Measurements from ENCODE around the gene HIF3A.
"Not testable (repeated sequence)": the region's sequence is repeated elsewhere in the genome, so short reads cannot be mapped to it uniquely, and the experiment has no call there.

HIF3A gene

DNA sequence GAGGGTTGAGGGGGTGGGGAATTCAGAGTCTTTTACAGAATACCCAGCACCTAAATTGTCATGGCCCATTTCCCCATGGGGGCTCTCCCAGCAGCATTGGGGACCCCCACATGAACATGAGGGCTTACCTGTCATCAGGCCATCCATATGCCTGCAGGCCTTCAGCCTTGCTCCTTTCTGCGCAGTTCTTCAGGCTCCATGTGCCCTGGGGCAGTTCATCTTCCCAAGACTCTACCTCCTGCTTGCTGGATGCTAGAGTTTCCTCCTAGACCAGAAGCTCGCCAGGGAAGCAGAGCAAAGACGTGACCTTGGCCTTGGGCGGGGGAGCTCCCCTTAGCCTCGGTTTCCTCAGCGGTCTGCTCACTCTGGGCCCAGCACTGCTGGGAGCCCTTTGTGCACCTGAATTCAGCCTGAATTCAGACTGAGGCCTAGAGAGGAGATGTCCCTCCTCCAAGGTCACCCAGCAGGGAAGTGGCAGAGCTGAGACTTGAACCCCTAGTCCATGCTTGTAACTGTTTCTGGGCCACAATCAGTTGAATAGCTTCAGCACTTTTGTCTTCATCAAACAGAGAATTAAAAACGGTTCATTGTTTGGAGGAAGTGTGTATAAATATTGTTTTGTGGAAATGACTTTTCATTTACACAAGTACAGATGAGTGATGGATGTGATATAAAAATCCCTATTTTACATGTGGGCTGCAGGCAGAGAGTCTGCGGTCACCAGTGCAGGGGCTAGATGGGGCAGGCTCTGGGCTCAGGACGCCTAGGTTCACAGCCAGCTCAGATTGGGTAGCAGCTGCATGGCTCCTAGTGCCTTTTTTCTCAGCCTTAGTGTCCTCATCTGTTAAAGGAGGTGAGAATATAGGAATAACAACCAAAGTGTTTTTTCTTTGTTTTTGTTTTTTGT, 59.6 kb downstream of the HIF3A start:
- no peak for DNase-seq (ENCODE audit: low read depth in 2 of 2)

DNA sequence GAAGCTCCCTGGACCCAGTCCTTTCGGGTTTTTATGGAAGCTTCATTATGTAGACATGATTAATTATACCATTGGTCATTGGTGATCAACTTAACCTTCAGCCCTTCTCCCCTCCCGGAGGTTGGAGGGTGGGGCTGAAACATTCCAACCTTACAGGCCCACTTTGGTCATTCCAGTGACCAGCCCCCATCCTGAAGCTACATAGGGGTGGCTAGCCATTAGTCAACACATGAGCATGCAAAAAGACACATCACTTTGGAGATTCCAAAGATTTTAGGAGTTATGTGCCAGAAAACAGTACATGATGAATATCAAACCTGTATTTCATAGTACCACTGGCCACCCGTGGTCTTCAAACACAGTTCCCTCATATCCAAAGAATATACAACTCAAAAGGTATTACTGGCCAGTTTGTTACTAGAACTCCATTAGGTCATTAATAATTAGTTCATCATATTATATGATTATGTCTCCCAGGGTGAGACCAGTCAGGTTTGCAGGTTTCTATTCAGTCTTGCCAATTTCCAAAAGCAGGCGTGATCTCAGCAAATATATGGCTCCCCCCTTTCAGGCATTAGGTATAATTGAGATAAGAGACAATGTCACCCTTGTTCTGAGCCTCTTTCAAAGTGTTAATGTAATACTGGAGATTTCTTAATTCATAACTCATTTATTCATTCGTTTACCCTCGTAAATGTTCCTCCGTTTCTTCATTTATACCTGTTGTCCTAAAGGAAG, 61.2 kb downstream of the HIF3A start:
- no peak for DNase-seq (ENCODE audit: low read depth in 2 of 2)

DNA sequence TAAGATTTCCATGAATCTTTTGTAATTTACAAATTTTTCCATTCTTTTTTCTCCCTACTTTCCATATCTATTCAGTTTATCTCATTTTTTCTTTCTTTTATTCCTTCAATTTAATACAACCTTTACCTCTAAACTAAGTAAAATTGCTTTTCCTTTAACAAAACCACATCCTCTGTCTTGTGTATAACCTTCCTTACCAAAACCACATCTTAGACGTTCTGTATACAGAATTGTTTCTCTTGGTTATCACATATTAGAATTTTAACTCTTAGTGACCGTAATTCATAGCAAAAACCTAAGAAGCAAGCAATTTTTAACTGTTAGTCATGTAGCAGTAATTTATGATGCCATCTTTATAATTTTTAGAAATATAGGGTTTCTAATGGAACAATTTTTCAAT, 65.1 kb downstream of the HIF3A start:
- no peak for DNase-seq (ENCODE audit: low read depth in 2 of 2)

DNA sequence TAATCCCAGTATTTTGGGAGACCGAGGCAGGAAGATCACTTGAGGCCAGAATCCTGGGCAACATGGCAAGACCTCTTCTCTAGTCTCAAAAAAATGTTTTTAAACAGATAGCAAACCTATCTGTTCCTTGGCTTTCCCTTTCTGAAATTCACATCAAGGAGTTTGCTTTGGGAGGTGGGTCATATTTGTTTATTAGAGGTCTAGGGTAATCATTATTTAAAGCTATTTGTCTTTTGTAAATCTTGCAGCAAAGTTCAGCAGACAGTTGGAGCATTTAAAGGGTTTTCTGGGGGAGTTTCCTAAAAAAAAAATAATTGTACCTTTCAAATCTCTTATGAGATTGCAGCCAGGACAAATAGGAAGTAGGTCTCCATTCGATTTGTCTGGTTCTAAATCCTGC, 67.5 kb downstream of the HIF3A start:
- DNase-seq (ENCODE audit: low read depth in 2 of 2), result no peak

DNA sequence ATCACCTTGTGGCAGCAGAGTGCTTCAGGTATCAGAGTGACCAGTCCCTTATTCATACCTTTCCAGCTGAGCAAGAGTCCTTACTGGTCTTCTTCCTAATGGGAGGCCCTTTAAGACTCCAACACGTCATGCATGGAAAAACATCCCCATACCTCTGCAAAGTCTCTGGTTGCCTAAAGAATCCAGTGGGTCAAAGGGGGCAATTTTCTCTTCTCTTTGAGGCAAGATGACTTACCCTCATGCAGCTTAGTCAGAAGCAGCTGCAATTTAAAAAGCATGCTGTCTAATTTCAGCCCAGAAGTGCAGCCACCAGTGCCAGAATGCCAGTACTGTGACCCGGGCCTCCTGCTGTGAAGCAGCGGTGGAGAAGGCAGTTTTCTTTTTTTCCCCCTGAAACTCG, 68.7 kb downstream of the HIF3A start:
- no peak for DNase-seq (ENCODE audit: low read depth in 2 of 2)

DNA sequence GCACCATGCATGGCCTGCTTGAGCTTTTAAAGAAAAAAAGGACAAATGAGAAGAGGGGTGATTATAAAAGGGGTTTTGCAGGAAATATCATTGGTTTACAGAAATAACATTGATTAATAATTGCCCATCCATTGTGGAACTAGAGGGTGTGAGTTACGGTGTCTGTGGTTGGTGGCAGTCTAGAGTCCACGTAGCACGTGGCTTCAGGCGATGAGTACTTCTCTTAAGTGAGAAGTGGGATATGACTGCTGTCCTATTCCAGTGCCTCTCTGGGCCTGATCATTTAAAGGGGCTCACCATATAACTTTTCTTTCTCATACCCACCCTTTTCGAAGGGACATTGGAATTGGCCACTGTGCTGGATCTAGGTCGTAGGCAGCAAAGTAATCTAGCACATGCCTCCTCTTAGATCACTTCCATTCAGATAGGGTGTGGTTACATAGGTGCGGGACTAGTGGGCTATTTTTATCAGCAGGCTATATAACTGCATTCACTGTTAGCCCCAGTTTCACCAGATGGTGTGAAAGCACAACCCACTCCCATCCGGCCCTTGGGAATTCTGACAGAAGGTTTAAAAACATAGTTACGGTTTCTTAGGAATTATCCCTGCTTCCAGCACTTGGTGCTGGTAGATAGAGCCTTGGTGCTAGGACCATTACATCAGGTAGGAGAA, 69.9 kb downstream of the HIF3A start:
- no peak for DNase-seq (ENCODE audit: low read depth in 2 of 2)

DNA sequence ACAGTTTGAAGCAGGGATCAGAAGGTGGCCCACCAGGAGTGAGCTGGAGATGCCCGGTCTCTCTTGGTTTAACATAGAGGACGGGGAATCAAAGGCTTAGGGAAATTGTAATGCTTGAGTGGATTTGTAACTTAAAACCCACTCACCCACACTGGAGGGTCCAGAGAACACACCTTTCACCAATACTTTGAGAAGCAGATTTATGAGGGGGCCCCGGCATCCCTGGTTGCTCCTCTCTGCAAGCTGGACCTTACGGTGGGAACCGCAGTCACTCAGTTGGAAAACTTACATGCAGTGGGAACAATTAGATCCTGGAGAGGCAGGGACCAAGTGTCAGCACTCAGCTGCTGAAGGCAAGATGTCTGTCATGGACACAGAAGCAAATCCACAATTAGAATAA, 70.6 kb downstream of the HIF3A start:
- no peak for DNase-seq (ENCODE audit: low read depth in 2 of 2)

DNA sequence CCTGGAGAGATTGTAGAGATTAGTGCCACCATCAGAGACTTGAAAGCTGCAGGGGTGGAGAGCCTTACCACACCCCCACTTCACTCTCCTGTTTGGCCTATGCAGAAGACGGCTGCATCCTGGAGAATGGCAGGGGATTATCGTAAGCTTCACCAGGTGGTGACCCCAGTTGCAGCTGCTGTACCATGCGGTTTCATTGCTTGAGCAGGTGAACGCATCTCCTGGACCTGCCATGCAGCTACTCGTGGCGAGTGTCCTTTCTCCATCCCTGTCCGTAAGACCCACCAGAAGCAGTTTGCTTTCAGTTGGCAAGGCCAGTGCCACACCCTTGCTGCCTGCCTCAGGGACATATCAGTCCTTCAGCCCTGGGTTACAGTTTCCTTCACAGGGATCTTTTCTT, 71.3 kb downstream of the HIF3A start:
- DNase-seq (ENCODE audit: low read depth in 2 of 2), result no peak

DNA sequence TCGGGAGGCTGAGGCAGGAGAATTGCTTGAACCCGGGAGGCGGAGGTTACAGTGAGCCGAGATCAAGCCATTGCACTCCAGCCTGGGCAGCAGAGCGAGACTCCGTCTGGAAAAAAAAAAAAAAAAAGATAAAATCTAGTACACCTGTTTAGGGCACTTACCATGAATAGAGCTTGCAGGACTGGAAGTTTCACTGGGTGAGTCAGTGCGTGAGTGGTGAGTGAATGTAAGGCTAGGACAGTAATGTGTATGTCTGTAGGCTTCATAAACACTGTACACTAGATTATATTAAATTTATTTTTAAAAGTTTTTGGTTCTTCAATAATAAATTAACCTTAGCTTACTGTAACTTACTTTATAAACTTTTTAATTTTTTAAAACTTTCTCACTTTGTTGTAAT, 73.0 kb downstream of the HIF3A start:
- DNase-seq (ENCODE audit: low read depth in 2 of 2), result no peak

DNA sequence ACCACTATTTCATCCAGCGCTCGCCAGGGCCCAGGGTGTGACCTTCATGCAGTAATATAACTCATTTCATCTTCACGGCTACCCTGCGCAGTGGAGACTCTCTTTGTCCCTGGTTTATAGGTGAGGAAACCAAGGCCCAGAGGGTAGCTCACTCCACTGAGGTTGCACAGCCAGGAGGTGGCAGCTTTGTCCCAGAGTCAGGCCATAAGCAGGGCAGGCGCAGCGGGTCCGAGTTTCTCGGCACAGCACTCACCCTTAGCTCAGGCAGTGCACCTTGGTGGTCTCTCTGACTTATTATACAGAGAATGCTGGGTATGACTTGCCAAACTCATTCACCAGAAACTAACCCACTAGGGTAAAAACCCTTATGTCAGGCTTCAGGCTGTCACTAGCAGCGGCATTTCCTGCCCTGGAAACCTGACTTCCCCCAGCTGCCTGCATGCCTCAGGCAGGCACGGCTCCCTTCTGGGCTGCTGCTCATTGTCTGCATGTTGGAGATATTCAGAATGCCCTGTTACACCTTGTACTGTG, 74.6 kb downstream of the HIF3A start:
- DNase-seq (ENCODE audit: low read depth in 2 of 2), result no peak

DNA sequence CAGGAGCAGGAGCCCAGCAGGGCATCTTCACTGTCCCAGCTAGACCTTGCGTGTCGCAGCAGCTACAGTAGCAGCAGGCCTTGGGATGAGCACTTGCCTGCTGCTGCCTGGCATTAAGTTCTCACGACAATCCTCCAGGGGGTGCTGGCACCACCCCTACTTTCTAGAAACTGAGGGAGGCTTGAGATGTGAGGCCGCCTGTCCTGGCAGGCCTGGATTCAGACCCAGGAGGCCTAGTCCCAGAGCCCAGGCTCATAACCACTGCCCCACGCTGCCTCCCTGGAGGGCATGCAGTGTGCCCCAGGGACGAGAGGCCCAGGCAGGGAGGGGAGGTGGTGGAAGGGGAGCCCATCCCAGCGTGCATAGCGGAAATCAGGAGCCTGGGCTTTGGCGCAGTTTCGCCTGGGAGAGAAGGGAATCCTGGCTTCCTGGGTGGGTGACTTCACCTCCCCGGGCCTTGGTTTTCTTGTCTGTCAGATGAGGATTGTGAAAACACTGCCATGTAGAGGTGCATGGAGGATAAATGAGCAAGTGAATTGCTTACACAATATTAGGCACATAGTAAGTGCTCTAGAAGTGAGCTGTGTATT, 76.2 kb downstream of the HIF3A start:
- no peak for DNase-seq (ENCODE audit: low read depth in 2 of 2)

DNA sequence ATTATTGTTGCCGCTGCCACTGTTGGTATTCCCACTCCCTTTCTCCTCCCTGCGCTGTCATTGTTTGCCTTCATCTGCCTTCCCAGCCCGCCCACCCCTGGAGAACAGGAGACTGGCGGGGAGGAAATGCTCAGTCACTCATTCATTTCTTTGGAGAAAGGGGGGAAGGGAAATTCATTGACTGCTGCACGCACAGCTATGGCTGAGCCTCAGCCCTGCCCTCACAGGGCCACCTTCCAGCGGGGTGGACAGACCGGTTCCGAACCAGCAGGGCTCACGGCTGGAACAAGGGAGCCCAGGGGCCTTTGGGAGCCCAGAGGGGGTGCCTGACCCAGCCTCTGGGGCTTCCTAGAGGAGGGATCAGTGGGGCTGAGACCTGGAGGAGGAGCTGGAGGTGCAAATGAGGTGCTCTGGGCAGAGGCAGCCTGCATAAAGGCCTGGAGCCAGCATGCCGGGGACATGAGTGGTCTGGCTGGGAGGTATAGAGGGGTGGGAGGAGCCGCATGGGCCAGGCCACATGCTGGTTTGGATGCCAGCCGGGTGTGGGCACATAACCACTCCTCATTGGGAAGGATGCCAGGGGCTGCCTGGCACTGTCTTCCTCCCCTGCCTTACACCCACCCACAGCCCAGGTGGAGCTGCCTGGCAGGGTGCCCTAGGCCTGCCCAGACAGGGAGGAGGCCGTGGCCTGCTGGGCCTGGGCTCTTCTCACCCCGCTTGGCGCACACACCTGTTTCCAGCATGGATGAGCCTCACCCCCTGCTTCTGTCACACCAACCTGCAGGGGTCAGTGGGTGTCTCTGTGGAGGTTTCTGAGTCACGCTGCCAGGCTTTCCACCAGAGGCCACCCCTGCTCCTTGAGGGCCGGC, 76.9 kb downstream of the HIF3A start:
- DNase-seq (ENCODE audit: low read depth in 2 of 2), result no peak

DNA sequence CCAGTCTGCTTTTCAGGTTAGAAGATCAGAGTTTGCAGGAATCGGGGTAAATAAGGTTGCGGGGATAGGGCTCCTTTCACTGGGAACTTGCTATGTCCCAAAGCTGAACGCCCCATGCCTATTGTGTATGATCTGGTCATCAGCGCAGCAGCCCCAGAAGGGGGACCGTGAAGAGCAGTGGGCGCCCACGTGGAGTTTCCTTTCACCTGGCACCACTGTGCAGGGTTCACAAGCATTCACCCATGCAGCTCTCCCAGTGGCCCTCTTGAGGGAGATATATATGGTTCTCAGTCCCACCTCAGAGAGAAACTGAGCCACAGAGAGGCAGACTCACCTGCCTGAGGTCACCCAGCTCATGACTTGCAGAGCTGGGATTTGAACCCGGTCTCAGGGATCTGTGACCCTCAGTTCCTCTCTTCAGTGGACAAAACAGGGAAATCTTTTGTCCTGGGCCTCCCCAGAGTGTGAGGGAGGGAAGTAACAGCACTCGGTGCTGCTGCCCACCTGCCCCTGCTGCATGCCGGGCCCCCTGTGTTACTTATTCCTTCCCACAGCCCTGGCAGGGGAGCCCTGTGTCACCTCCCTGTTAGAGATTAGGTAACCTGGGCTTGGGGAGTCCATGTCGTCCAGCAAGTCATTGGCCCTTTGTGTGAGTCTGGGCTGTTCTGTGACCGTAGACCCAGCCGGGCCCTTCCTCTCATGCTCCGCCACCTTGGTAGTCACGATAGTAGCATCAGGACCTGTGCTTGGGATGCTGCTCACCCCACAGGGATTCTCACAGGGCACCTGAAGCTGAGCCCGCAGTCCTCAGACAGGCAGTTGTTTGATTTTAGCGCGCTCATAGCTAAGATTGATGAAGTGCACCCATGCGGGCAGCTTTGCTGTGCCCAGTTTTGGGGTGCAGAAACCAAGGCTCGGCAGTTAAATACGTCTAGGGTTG, 78.0 kb downstream of the HIF3A start:
- DNase-seq (ENCODE audit: low read depth in 2 of 2), result no peak

DNA sequence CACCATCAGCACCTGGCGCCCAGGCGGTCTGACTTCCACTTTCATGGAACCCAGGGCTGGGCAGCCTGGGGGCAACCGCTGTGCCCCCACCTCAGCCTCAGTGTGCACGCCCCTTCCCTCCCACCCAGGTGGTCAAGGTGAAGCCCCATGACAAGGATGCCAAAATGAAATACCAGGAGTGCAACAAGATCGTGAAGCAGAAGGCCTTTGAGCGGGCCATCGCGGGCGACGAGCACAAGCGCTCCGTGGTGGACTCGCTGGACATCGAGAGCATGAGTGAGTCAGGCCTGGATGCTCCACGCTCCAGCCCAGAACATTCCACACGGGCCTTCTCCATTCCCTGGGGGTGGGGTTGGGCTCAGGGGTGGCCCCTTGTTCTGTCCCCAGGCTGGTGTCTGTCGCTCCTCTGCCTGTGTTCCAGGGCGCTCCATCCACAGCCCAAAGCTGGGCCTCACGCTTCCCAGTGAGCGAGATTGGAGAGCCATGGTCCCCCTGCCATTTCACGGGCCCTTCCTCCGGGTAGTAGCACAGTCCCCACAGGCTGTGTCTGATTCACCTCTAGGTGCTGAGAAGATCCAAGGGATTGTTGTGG, 78.7 kb downstream of the HIF3A start:
- not testable (repeated sequence) for DNase-seq (ENCODE audit: low read depth in 2 of 2)

DNA sequence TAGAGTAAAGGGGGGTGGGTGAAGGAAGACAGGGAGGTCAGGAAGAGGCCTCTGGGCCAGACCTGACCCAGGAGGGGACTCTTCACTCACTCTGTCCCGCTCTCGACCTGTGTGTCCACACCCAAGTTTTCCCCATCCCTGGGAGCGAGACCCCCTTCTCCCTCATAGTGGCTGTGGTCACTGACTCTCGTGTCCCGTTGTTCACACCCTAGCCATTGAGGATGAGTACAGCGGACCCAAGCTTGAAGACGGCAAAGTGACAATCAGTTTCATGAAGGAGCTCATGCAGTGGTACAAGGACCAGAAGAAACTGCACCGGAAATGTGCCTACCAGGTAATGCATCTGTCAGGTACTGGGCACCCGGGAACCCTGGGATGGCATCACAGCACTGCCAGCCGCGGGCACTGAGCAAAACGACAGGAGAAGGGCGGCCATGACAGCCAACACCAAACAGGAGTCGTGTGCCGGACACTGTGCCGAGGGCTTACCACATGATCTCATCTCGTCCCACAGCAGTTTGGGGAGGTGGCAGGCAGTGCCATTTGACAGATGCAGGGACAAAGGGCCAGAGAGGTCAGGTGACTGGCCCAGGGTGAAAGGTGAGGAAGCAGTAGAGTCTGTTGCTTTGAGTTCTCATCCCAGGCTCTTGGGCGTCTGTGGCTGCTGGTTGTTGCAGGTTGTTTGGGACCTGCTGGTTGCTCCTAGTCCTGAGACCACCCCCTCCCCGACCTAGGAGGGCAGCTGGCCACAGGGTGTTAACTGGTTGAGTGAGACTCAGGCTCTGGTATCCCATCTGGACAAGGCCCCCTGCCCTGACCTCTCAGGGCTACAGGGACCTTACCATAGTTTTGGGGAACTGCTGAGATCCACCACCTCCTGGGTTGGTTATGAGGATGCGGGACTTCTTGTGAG, 79.7 kb downstream of the HIF3A start:
- no peak for DNase-seq (ENCODE audit: low read depth in 2 of 2)

DNA sequence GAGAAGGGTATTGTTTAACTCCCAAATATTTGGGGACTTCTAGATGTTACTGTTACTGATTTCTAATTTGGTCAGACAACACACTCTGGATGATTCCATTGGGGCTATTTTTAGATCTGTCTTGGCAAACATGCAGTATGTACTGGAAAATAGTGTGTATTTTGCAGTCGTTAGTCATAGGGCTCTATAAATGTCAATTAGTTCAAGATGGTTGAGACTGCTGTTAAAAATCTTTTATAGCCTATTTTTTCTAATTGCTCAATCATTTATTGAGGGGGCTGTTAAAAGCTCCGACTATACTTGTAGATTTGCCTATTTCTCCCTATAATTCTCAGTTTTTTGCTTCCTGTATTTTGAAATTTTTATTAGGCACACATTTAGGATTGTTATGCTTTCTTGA, 81.4 kb downstream of the HIF3A start:
- DNase-seq (ENCODE audit: low read depth in 2 of 2), result no peak

DNA sequence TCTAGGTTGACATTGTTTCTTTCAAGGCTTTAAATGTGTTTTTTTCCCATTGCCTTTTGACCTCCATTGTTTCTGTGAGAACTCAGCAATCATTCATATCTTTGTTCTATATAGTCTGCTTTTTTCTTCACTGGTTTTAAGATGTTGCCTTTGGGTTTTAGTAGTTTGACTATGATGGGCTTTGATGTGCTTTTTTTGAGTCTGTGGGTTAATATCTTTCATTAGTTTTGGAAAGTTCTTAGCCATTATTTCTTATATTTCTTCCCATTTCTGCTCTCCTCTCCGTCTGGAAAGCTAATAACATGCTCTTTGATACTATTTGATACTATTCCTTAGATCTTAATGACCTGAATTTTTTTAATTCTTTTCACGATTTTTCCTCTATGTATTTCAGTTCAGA, 83.8 kb downstream of the HIF3A start:
- no peak for DNase-seq (ENCODE audit: low read depth in 2 of 2)

DNA sequence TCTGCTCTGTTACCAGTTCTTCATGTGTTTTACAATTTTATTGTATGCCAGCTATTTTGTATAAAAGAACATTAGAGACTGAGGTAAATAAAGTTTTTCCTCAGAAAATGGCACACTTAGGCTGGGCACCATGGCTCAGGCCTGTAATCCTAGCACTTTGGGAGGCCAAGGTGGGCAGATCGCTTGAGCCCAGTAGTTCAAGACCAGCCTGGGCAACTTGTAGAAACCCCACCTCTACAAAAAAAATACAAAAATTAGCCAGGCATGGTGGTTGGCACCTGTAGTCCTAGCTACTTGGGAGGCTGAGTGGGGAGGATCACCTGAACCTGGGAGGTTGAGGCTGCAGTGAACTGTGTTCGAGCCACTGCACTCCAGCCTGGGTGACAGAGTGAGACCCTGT, 84.5 kb downstream of the HIF3A start:
- no peak for DNase-seq (ENCODE audit: low read depth in 2 of 2)
